Activated naive CD8-positive, alpha-beta T cell (primary cell): Measurements from ENCODE around the gene MASTL.

Experiments used
- H3K27ac Mint-ChIP-seq: one replicate; pipeline ENCODE4 v1.8.0; 2021; ENCODE audit warnings: mixed read lengths
- H3K27me3 Mint-ChIP-seq: one replicate; pipeline ENCODE4 v1.8.0; 2021; ENCODE audit warnings: mixed read lengths
- H3K36me3 Mint-ChIP-seq: one replicate; pipeline ENCODE4 v1.8.0; 2021; ENCODE audit warnings: mixed read lengths
- H3K4me1 Mint-ChIP-seq: one replicate; pipeline ENCODE4 v1.8.0; 2021; ENCODE audit warnings: low read depth, mixed read lengths
- H3K4me3 Mint-ChIP-seq: one replicate; pipeline ENCODE4 v1.8.0; 2021; ENCODE audit warnings: mild to moderate bottlenecking, mixed read lengths
- H3K9me3 Mint-ChIP-seq: one replicate; pipeline ENCODE4 v1.8.0; 2021; ENCODE audit warnings: low read depth, mixed read lengths

The MASTL gene

DNA sequence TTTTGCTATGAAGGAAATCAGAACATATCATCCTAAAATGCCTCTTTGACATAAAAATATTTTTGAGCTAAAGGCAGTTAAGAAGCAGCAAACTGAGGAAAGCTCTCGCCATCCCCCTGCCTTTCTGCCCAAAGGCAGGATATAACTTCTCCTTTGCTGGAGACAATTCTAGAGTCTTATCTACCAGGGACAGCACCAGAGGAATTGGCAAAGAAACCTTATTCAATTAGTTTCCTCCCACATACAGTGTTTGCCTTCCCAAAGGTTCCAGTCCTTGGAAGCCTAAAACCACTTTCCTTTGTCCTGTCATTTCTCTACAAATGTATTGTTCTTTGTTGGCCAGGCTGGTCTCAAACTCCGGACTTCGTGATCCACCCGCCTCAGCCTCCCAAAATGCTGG is 33.7 kb downstream of the MASTL start:
- Mint-ChIP-seq H3K4me3 (no peak overlapping the region), H3K27me3 (no peaks in the 10 kb centered on the region), H3K27ac (no peak overlapping the region), H3K36me3 (peaks cover 10% of the 10 kb centered on the region), H3K4me1 (no peaks in the 10 kb centered on the region), H3K9me3 (no peaks in the 10 kb centered on the region)

DNA sequence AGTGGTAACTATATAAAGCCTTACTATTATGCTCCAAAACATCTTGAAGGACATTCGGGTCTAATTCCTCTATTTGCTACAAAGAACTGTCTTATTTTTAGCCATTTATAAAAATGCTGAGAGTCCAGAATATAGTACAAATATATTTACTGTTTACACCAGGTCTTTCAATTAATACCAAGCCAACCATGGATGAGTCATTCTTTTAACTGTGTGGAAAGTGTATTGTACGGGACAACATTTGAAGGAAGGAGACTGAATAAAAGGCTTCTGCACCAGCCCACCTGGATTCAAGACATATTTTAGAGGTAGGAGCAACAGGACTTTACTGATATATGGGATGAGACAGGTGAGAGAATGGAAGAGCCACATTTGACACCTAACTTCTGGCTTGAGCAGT is 35.4 kb downstream of the MASTL start:
- Mint-ChIP-seq H3K9me3 (no peaks in the 10 kb centered on the region), H3K27ac (no peak overlapping the region), H3K36me3 (peaks cover 2% of the 10 kb centered on the region), H3K27me3 (no peaks in the 10 kb centered on the region), H3K4me1 (no peaks in the 10 kb centered on the region), H3K4me3 (no peak overlapping the region)

DNA sequence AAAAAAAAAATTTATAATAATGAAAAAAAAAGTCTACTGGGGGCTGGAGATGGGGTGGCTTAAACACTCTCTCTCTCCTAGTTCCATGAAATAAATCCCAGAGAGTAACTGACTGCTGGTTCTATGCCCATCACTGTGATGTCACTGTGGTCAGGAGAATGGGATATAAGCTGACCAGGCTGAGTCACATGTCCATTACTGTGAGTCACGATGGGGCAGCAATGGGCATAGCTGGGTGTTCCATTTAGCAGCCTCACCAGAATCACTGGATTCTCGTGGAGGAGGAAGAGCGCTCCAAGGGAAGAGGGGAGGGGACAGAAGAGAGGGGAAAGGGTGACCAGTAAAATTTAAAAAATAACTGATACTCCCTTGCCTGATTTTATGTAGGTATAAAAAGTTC is 37.1 kb downstream of the MASTL start:
- H3K27ac Mint-ChIP-seq, result no peak overlapping the region
- no peaks in the 10 kb centered on the region for H3K9me3 Mint-ChIP-seq
- no peaks in the 10 kb centered on the region for H3K27me3 Mint-ChIP-seq
- H3K4me1 Mint-ChIP-seq, result no peaks in the 10 kb centered on the region
- no peak overlapping the region for H3K4me3 Mint-ChIP-seq
- H3K36me3 Mint-ChIP-seq, result no peaks in the 10 kb centered on the region

DNA sequence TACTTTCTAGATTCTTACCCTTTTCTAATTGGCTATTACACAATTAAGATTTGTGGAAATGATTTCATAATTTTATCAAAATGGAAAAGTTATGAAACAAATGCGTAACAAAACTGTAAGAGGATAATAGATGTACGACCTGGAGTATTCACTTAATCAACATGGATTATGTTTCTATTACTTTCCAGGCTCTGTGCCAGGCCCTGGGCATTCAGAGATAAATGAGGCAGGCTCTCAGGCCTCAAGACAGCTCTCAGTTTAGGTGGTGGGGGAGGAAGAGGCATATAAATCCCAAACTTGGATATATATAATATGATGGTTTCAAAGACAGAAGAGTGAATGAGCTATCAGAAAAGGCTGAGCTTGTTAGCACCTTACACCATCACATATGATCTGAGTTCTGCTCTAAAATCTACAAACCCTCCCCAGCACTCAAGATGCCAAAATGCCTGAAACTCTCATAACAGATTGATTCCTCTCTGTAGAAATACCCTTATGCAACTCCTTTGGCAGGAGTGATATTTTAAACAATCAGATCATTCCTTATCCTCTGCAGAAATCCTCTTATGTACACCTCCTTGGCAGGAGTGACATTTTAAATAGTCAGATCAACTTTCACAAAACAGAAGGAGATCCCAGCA is 42.9 kb downstream of the MASTL start:
- H3K4me1 Mint-ChIP-seq, result no peaks in the 10 kb centered on the region
- no peak overlapping the region for H3K4me3 Mint-ChIP-seq
- H3K36me3 Mint-ChIP-seq, result peaks cover 2% of the 10 kb centered on the region
- peak overlapping the region; percentile 10 for H3K27ac Mint-ChIP-seq
- H3K9me3 Mint-ChIP-seq, result no peaks in the 10 kb centered on the region
- no peaks in the 10 kb centered on the region for H3K27me3 Mint-ChIP-seq

DNA sequence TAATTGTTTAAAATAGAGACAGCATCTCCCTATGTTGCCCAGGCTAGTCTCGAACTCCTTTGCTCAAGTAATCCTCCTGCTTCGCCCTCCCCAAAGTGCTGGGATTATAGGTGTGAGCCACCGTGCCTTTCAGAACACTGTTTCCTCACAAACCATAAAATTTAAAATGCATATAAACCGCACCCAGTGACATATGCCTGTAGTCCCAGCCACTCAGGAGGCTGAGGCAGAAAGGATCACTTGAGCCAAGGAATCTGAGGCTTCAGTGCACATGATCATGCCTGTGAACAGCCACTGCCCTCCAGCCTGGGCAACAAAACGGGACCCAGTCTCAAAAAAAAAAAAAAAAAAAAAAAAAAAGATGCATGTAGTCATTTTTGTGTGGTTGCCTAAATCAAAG is 48.7 kb downstream of the MASTL start:
- Mint-ChIP-seq H3K4me3 (no peak overlapping the region), H3K4me1 (no peaks in the 10 kb centered on the region), H3K36me3 (peaks cover 4% of the 10 kb centered on the region), H3K9me3 (no peaks in the 10 kb centered on the region), H3K27me3 (no peaks in the 10 kb centered on the region), H3K27ac (no peak overlapping the region)

DNA sequence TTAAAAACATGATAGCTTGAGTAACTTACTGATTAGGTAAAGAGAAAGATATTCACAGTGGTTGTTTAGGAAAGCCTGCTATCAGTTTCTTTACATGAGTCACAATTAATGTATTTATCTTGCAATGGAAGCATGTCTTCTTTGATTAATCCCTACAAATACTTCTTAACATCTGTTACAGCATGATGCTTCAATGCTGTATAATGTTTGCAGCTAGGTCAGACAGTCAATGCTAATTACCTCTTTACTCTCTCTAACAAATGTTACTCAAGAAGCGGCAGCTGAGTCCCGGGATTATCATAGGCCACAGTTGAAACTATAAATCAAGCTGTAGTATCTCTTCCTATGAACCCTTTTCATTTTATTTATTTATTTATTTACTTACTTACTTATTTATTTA is 52.2 kb downstream of the MASTL start:
- no peaks in the 10 kb centered on the region for H3K27me3 Mint-ChIP-seq
- H3K36me3 Mint-ChIP-seq, result peaks cover 4% of the 10 kb centered on the region
- H3K27ac Mint-ChIP-seq, result no peak overlapping the region
- no peaks in the 10 kb centered on the region for H3K4me1 Mint-ChIP-seq
- H3K9me3 Mint-ChIP-seq, result no peaks in the 10 kb centered on the region
- no peak overlapping the region for H3K4me3 Mint-ChIP-seq

DNA sequence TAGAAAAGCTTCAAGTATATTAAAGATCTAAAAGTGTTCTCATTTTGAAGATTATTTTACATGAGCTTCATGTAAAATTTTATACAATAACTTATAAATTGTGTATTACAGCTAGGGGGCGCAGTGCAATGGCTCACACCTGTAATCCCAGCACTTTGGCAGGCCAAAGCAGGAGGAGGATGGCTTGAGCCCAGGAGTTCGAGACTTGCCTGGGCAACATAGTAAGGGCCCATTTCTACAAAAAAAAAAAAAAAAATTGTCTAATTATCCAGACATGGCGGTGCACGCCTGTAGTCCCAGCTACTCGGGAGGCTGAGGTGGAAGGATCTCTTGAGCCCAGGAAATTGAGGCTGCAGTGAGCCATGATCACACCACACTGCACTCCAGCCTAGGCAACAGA is 68.8 kb downstream of the MASTL start:
- H3K36me3 Mint-ChIP-seq, result peaks cover 4% of the 10 kb centered on the region

DNA sequence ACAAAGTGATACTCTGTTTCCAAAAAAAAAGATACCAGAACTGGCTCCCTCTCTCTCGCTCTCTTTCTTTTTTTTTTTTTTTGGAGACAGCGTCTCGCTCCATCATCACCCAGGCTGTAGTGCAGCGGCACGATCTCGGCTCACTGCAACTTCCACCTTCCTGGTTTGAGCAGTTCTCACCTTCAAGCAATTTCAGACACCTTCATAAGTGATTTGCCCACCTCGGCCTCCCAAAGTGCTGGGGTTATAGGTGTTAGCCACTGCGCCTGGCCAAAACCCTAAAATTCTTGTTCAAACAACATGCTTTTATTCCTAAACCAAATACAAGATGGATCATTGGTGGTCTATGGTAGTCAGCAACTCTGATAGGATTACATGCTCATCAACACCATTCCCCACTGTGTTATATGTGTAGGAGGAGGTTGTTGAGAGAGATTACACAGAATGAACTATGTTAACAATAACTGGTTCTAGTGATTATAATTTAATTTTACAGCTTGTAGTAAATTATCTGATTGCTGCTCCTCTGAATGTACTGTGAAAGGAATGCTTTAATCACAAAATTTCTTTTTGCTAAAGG is 69.9 kb downstream of the MASTL start:
- Mint-ChIP-seq H3K4me3 (no peak overlapping the region), H3K36me3 (no peaks in the 10 kb centered on the region), H3K4me1 (peaks cover 14% of the 10 kb centered on the region), H3K27me3 (no peaks in the 10 kb centered on the region), H3K9me3 (no peaks in the 10 kb centered on the region), H3K27ac (no peak overlapping the region)

More for the DNA sequence above, 68.8 kb downstream of the MASTL start:
- H3K9me3 Mint-ChIP-seq, result no peaks in the 10 kb centered on the region
- H3K4me1 Mint-ChIP-seq, result peaks cover 14% of the 10 kb centered on the region
- H3K4me3 Mint-ChIP-seq, result no peak overlapping the region
- H3K27ac Mint-ChIP-seq, result no peak overlapping the region
- H3K27me3 Mint-ChIP-seq, result no peaks in the 10 kb centered on the region

DNA sequence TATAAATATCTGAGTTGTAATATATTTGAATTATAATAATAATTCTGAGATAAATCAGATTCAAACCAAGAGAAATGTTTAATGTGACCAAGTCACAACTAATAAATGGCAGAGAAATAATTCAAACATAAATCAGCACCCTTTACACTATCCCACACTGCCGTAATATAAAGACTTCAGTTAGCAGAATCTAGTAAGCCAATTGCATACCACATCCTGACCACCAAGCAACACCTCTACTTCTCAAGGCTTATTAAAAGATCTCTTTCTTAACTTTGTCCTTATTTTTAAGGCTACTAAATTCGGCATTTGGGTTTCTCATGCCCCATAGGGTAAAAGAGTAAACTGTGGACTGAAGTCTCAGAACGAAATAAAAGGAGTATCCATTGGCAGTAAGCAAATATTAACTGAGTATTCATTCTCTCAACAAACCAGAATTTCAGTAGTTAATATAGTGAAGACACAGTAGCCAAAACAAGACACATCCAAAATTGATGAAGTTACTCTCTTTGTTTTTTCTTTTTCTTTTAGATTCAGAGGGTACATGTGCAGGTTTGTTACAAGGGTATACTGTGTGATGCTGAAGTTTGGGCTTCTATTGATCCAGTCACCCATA is 70.6 kb downstream of the MASTL start:
- no peak overlapping the region for H3K4me3 Mint-ChIP-seq
- H3K27ac Mint-ChIP-seq, result no peak overlapping the region
- no peaks in the 10 kb centered on the region for H3K36me3 Mint-ChIP-seq
- no peaks in the 10 kb centered on the region for H3K9me3 Mint-ChIP-seq
- no peaks in the 10 kb centered on the region for H3K27me3 Mint-ChIP-seq
- peaks cover 14% of the 10 kb centered on the region for H3K4me1 Mint-ChIP-seq

DNA sequence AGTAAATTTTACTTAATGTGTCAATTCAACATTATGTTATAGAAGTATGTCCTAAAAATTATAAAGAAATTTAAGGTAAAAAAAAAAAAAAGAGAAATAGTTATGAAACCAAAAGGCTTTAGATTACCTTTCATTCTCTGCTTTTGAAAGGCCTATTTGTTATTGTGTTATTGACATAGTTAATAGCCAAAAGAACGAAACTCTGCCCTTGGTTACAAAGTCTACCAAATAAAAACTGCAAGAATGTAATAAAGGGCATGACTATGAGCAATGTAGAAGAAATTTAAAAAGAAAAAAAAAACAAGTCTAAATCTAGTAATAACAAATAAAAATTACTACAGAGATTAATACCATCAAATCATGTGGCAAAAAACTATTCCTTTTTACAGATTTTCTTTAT is 74.9 kb downstream of the MASTL start:
- Mint-ChIP-seq H3K36me3 (no peaks in the 10 kb centered on the region), H3K4me1 (peaks cover 11% of the 10 kb centered on the region)

DNA sequence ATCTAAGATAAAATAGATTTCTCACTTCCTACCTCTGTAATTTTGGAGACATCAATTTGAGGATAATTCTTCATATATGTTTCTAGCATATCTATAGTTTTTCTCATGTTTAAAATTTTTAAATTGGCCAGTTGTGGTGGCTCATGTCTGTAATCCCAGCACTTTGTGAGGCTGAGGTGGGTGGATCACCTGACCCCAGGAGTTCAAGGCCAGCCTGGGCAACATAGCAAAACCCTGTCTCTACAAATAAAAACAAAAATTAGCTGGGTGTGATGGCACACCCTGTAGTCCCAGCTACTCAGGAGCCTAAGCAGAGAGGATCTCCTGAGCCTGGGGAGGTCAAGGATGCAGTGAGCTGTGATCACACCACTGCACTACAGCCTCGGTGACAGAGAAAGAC is 80.6 kb downstream of the MASTL start:
- Mint-ChIP-seq H3K4me1 (peaks cover 14% of the 10 kb centered on the region), H3K36me3 (no peaks in the 10 kb centered on the region), H3K27me3 (no peaks in the 10 kb centered on the region), H3K27ac (no peak overlapping the region), H3K4me3 (no peak overlapping the region), H3K9me3 (no peaks in the 10 kb centered on the region)

More for the DNA sequence above, 74.9 kb downstream of the MASTL start:
- Mint-ChIP-seq H3K9me3 (no peaks in the 10 kb centered on the region), H3K27me3 (no peaks in the 10 kb centered on the region), H3K4me3 (no peak overlapping the region), H3K27ac (no peak overlapping the region)
